GM21786 (cell line): ENCODE measurements around the gene CST3.
A peak's percentile ranks its signal among the peaks of the same experiment; 100 is the strongest.
"Not testable (repeated sequence)": the region's sequence is repeated elsewhere in the genome, so short reads cannot be mapped to it uniquely, and the experiment has no call there.

Experiments
- ATAC-seq: cut with Tn5 transposase; IDR thresholded peaks from one replicate; pipeline ENCODE4 v1.9.1; 2021; ENCODE audit not compliant: unreplicated experiment

Gene CST3

GRCh38 chr20:23637282-23638221, at the start of gene CST3:
TSS of gene CST3 (minus strand) at chr20:23637955. CDS start at chr20:23637862, 93 bp downstream.
- peak; percentile 52 for ATAC-seq

GRCh38 chr20:23686046-23686750, 48.4 kb upstream of the CST3 start:
- no peak for ATAC-seq

- not testable (repeated sequence) for ATAC-seq
Measured at GRCh38 chr20:23685529-23685896, 47.8 kb upstream of the CST3 start.

- ATAC-seq, result no peak
Measured at GRCh38 chr20:23684261-23684660, 46.5 kb upstream of the CST3 start.

GRCh38 chr20:23683807-23684206, 46.1 kb upstream of the CST3 start:
- no peak for ATAC-seq

- no peak for ATAC-seq
Measured at GRCh38 chr20:23683281-23683680, 45.5 kb upstream of the CST3 start.

GRCh38 chr20:23680146-23680545, 42.4 kb upstream of the CST3 start:
- ATAC-seq, result no peak

GRCh38 chr20:23679133-23680092, 41.7 kb upstream of the CST3 start:
- ATAC-seq, result no peak

GRCh38 chr20:23673209-23673608, 35.5 kb upstream of the CST3 start:
- ATAC-seq, result no peak

GRCh38 chr20:23672158-23672557, 34.4 kb upstream of the CST3 start:
- ATAC-seq, result no peak

- ATAC-seq, result no peak
Measured at GRCh38 chr20:23671479-23671878, 33.7 kb upstream of the CST3 start.

GRCh38 chr20:23670361-23670760, 32.6 kb upstream of the CST3 start:
- ATAC-seq, result no peak

GRCh38 chr20:23669866-23670265, 32.1 kb upstream of the CST3 start:
- no peak for ATAC-seq

GRCh38 chr20:23669327-23669726, 31.6 kb upstream of the CST3 start:
- ATAC-seq, result no peak

- peak; percentile 83 for ATAC-seq
Measured at GRCh38 chr20:23668477-23668951, 30.8 kb upstream of the CST3 start.

GRCh38 chr20:23667666-23668065, 29.9 kb upstream of the CST3 start:
- ATAC-seq, result no peak

- ATAC-seq, result no peak
Measured at GRCh38 chr20:23666698-23667097, 28.9 kb upstream of the CST3 start.

GRCh38 chr20:23666189-23666588, 28.4 kb upstream of the CST3 start:
- no peak for ATAC-seq

- no peak for ATAC-seq
Measured at GRCh38 chr20:23664954-23665353, 27.2 kb upstream of the CST3 start.

GRCh38 chr20:23664046-23664445, 26.3 kb upstream of the CST3 start:
- not testable (repeated sequence) for ATAC-seq

GRCh38 chr20:23663180-23663579, 25.4 kb upstream of the CST3 start:
- no peak for ATAC-seq
